Nephron progenitor cell (in vitro differentiated cells): ENCODE measurements around the gene WDCP.
"Not testable (repeated sequence)": the region's sequence is repeated elsewhere in the genome, so short reads cannot be mapped to it uniquely, and the experiment has no call there.

Source experiments
- DNase-seq: peaks from one replicate; pipeline ENCODE4 v3.0.0; 2021
- H3K27ac Mint-ChIP-seq: 2 replicates; pipeline ENCODE4 v1.8.0; 2021; ENCODE audit warnings: mild to moderate bottlenecking, moderate library complexity, mixed read lengths
- H3K27me3 Mint-ChIP-seq: 2 replicates; pipeline ENCODE4 v1.8.0; 2021; ENCODE audit warnings: mild to moderate bottlenecking, low read depth, mixed read lengths; ENCODE audit not compliant: poor library complexity
- H3K36me3 Mint-ChIP-seq: 2 replicates; pipeline ENCODE4 v1.8.0; 2021; ENCODE audit warnings: low read depth, mixed read lengths
- H3K4me1 Mint-ChIP-seq: 2 replicates; pipeline ENCODE4 v1.8.0; 2021; ENCODE audit warnings: mixed read lengths
- H3K4me3 Mint-ChIP-seq: 2 replicates; pipeline ENCODE4 v1.8.0; 2021; ENCODE audit warnings: mild to moderate bottlenecking, moderate library complexity, mixed read lengths
- H3K9me3 Mint-ChIP-seq: 2 replicates; pipeline ENCODE4 v1.8.0; 2021; ENCODE audit warnings: mild to moderate bottlenecking, moderate library complexity, mixed read lengths
- TF ChIP-seq, protein P1 (sequence below): fragments of 200-600 bp; sonication (generic); IDR thresholded peaks from 2 replicates; pipeline ENCODE4 v1.5.0; 2021; ENCODE audit warnings: antibody characterized with exemption

Gene WDCP

DNA sequence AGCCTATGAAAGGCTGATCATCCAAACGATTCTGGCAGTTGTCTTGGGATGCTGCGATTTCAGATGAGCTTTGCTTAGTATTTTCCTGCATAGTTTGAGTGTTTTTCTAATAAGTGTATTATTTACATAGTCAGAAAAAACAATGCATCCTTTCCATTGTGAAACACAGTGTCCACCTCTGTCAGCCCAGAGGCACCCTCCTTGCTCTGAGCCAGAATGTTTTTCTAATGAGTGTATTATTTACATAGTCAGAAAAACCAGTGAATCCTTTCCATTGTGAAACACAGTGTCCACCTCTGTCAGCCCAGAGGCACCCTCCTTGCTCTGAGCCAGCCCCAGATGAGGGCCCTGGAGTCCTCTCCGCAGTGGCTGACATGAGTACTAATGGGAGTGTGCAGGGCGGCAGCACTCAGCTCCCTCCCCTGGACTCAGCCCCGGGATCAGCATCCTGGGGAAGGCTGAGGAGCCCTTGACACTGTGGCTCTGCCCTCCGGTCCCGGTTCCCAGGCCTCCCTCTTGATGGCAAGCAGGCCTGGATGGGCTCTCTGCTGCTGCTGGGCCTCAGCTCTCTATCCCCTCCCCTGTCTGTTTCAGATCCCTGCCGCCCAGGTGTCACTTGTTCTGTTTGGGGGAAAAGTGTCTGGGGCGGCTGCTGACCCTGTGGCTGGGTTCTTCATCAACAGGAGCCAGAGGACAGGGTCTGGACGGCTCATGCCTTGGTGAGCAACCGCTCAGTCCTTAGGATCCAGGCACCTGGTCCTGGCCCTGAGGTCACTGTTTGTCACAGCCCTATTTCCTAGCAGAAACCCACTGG, 31.4 kb downstream of the WDCP start:
- Mint-ChIP-seq H3K27ac (no peak overlapping the region), H3K4me3 (no peak overlapping the region), H3K9me3 (no peaks in the 10 kb centered on the region), H3K36me3 (peaks cover 4% of the 10 kb centered on the region), H3K4me1 (peaks cover 12% of the 10 kb centered on the region), H3K27me3 (peaks cover 21% of the 10 kb centered on the region)
- TF ChIP-seq, protein P1, sequence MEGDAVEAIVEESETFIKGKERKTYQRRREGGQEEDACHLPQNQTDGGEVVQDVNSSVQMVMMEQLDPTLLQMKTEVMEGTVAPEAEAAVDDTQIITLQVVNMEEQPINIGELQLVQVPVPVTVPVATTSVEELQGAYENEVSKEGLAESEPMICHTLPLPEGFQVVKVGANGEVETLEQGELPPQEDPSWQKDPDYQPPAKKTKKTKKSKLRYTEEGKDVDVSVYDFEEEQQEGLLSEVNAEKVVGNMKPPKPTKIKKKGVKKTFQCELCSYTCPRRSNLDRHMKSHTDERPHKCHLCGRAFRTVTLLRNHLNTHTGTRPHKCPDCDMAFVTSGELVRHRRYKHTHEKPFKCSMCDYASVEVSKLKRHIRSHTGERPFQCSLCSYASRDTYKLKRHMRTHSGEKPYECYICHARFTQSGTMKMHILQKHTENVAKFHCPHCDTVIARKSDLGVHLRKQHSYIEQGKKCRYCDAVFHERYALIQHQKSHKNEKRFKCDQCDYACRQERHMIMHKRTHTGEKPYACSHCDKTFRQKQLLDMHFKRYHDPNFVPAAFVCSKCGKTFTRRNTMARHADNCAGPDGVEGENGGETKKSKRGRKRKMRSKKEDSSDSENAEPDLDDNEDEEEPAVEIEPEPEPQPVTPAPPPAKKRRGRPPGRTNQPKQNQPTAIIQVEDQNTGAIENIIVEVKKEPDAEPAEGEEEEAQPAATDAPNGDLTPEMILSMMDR: no peak
- DNase-seq: no peak

DNA sequence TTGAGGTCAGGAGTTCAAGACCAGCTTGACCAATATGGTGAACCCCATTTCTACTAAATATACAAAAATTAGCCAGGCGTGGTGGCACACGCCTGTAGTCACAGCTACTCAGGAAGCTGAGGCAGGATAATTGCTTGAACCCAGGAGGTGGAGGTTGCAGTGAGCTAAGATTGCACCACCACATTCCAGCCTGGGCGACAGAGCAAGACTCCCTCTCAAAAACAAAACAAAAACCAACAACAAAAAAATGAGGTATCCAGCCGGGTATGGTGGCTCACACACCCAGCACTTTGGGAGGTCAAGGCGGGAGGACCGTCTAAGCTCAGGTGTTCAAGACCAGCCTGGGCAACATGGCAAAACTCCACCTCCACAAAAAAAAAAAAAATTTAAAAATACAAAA, 32.3 kb downstream of the WDCP start:
- peaks cover 28% of the 10 kb centered on the region for H3K27me3 Mint-ChIP-seq
- not testable (repeated sequence) for H3K27ac Mint-ChIP-seq, H3K36me3 Mint-ChIP-seq, H3K4me3 Mint-ChIP-seq, H3K9me3 Mint-ChIP-seq, DNase-seq
- peaks cover 12% of the 10 kb centered on the region for H3K4me1 Mint-ChIP-seq

DNA sequence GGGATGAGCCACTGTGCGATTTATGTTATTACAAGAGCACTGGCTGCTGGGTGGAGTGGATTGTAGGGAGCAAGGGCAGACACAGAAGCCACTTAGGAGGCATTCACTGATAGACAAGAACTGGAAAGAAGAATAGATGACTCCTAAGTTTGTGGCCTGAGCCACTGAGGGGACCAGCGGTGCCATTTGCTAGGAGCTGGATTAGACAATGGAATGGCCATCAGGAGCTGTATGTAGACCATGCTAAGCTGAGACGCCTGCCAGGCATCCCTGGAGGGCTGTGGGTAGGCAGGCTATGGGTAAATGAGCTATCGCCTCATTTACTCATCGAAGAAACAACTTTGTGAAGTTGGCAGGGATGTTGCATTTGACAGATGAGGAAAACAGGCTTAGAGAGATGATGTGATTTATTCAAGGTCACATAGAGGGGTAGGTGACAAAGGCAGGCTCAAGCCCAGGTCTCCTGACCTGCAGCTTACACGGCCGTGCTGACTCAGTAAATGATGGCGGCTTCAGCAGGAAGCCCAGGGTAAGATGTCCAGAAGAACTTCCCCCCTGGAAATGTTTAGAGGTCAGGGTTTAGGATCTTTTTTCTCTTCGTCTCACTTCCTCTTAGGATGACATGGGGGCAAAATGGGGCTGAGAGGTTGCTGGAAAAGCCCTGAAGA, 34.5 kb downstream of the WDCP start:
- Mint-ChIP-seq H3K4me3 (no peak overlapping the region), H3K36me3 (peaks cover 4% of the 10 kb centered on the region), H3K9me3 (no peaks in the 10 kb centered on the region), H3K27ac (no peak overlapping the region), H3K27me3 (peaks cover 48% of the 10 kb centered on the region), H3K4me1 (peaks cover 22% of the 10 kb centered on the region)
- no peak for DNase-seq
- TF ChIP-seq, protein P1: no peak

DNA sequence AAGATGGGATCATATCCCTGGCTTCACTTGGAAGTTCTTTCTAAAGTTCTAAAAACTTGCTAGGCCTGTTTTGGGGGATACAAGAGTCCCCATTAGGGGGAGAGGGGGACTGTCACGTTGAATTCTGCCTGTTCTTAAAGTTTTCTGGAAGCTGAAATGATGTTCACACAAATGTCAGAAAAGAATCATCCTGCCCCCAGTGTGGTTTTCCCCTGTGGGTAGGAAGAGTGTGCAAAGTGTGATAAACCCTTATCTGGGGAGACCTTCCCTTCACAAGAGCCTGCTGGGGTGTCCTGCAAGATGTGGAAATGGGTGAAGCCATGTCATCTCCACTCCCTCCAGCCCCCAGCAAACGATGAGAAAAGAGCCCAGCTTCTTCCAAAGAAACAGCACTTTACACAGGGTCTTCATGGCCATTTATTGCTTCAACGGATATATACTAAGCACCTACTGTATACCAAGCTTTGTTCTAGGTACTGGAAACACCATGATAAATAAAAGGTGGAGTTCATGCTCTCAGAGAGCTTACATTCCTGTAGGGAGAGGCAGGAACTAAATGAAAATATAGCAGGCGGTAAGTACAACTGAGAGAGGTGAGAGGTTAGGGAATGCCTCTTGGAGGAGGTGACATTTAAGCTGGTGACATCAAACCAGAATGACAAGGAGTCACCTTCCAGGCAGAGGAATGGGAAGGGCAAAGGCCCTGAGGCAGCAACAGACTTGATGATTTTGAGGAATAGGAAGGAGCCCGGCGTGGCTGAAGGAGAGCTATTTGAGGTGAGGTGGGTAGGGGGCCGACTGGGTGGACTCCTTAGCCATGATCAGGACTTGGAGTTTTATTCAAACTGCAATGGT, 35.7 kb downstream of the WDCP start:
- DNase-seq: no peak
- Mint-ChIP-seq H3K9me3 (peaks cover 3% of the 10 kb centered on the region), H3K27me3 (peaks cover 53% of the 10 kb centered on the region), H3K4me3 (no peak overlapping the region), H3K36me3 (peaks cover 4% of the 10 kb centered on the region), H3K4me1 (peaks cover 22% of the 10 kb centered on the region), H3K27ac (no peak overlapping the region)
- TF ChIP-seq, protein P1: no peak

DNA sequence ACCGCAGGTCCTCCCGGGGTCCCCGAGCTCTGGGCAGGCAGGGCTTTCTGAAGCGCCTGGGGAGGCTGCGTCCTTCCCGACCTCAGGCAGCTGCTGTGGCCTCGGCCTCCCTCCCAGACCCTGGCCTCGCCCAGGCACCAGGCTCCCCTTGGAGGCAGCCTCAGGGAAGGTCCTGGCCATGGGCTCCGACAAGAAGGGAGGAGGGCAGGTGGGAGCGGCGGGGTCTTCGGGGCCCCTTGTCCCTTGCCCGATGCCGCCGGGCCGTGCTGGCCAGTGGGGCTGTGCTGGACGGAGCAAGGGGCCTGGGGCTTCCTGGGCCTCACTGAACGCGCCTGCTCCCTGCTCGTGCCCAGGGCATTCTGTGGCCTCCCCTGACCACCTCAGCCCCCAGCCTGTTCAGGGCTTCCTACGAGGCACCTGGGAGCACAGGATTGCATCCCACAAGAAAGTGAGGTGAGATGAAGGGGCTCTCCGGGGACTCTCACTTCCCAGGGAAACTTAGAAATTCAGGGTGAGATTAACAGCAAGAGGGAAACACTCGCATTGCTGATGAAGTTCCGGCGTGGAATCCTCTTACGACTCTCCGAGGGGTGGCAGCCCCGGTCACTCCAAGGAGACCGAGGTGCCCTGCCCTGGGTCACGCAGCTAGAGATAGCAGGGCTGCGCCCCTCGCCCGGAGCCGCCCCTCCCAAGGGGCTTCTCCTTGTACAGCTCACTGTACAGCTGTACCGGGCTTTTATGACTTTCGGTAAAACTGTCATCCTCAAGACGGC, 36.5 kb downstream of the WDCP start:
- TF ChIP-seq, protein P1: no peak
- Mint-ChIP-seq H3K4me1 (peaks cover 15% of the 10 kb centered on the region), H3K4me3 (no peak overlapping the region), H3K27me3 (peaks cover 53% of the 10 kb centered on the region), H3K9me3 (peaks cover 3% of the 10 kb centered on the region), H3K36me3 (peaks cover 4% of the 10 kb centered on the region), H3K27ac (no peak overlapping the region)
- no peak for DNase-seq
